Loucy (cell line): ENCODE measurements around the gene CCDC81.

Experiments used
- H2AFZ ChIP-seq: fragments of 200-600 bp; sonication (generic); 2 replicates; pipeline ENCODE4 v1.6.0; 2016; ENCODE audit warnings: antibody characterized with exemption, mild to moderate bottlenecking, low read length, moderate library complexity
- H3F3A ChIP-seq: fragments of 200-600 bp; 2 replicates; pipeline ENCODE4 v1.6.0; 2016; ENCODE audit warnings: antibody characterized with exemption, low read depth, mild to moderate bottlenecking
- H3K27me3 ChIP-seq: fragments of 200-600 bp; sonication (generic); 2 replicates; pipeline ENCODE4 v1.6.1; 2014; ENCODE audit warnings: low read length, mild to moderate bottlenecking; ENCODE audit not compliant: insufficient read depth, poor library complexity, severe bottlenecking
- H3K36me3 ChIP-seq: fragments of 200-600 bp; sonication (generic); 2 replicates; pipeline ENCODE4 v1.6.1; 2016; ENCODE audit warnings: low read length; ENCODE audit not compliant: insufficient read depth
- H3K4me1 ChIP-seq: fragments of 200-600 bp; sonication (generic); 2 replicates; pipeline ENCODE4 v1.5.1; 2014; ENCODE audit warnings: low read length, mild to moderate bottlenecking; ENCODE audit not compliant: insufficient read depth, poor library complexity, severe bottlenecking
- H3K4me2 ChIP-seq: fragments of 200-600 bp; sonication (generic); 2 replicates; pipeline ENCODE4 v1.6.0; 2014; ENCODE audit warnings: antibody characterized with exemption, low read length, low read depth, mild to moderate bottlenecking; ENCODE audit not compliant: poor library complexity, severe bottlenecking
- H3K4me3 ChIP-seq: fragments of 200-600 bp; sonication (generic); 2 replicates; pipeline ENCODE4 v1.5.1; 2014; ENCODE audit warnings: low read length, mild to moderate bottlenecking, mixed read lengths; ENCODE audit not compliant: poor library complexity, severe bottlenecking
- H3K79me2 ChIP-seq: fragments of 200-600 bp; sonication (generic); 2 replicates; pipeline ENCODE4 v1.6.1; 2014; ENCODE audit warnings: low read length; ENCODE audit not compliant: insufficient read depth
- H3K9ac ChIP-seq: fragments of 200-600 bp; sonication (generic); 2 replicates; pipeline ENCODE4 v1.6.0; 2014; ENCODE audit warnings: mild to moderate bottlenecking, low read depth, low read length, moderate library complexity; ENCODE audit not compliant: poor library complexity, severe bottlenecking
- H3K9me2 ChIP-seq: fragments of 200-600 bp; sonication (generic); replicated peaks from 2 replicates; pipeline ENCODE4 v1.6.1; 2016; ENCODE audit warnings: low read depth, low read length, mixed read lengths
- H3K9me3 ChIP-seq: fragments of 200-600 bp; sonication (generic); 2 replicates; pipeline ENCODE4 v1.6.1; 2014; ENCODE audit warnings: mild to moderate bottlenecking, antibody characterized with exemption, low read length, low read depth; ENCODE audit not compliant: insufficient read depth
- H4K20me1 ChIP-seq: fragments of 200-600 bp; sonication (generic); 2 replicates; pipeline ENCODE4 v1.6.0; 2014; ENCODE audit warnings: antibody characterized with exemption, low read length, mild to moderate bottlenecking; ENCODE audit not compliant: insufficient read depth, poor library complexity, severe bottlenecking
- CTCF ChIP-seq: fragments of 200-600 bp; sonication (generic); conservative IDR thresholded peaks from 2 replicates; pipeline ENCODE4 v1.5.1; 2014; ENCODE audit warnings: mild to moderate bottlenecking, antibody characterized with exemption, low read length
- EZH2phosphoT487 ChIP-seq: fragments of 200-600 bp; IDR thresholded peaks from 2 replicates; pipeline ENCODE4 v1.6.1; 2018; ENCODE audit warnings: antibody characterized with exemption, mild to moderate bottlenecking, moderate library complexity, borderline replicate concordance

CCDC81 gene

GRCh38 chr11:86396396-86396795 is 21.7 kb downstream of the CCDC81 start:
- H4K20me1 ChIP-seq = no peaks in the 10 kb centered on the region
- H3K9ac ChIP-seq = no peak overlapping the region
- peaks cover 12% of the 10 kb centered on the region for H3K4me1 ChIP-seq
- no peak overlapping the region for H3K4me2 ChIP-seq
- no peaks in the 10 kb centered on the region for H3K36me3 ChIP-seq
- H2AFZ ChIP-seq = no peak overlapping the region
- H3F3A ChIP-seq = no peaks in the 10 kb centered on the region
- H3K4me3 ChIP-seq = no peak overlapping the region
- H3K27me3 ChIP-seq = no peaks in the 10 kb centered on the region
- H3K9me3 ChIP-seq = no peaks in the 10 kb centered on the region
- TF ChIP-seq EZH2phosphoT487 = no peak
- no peak for TF ChIP-seq CTCF
- H3K9me2 ChIP-seq = no peaks in the 10 kb centered on the region
- H3K79me2 ChIP-seq = no peaks in the 10 kb centered on the region

- TF ChIP-seq EZH2phosphoT487 (no peak), CTCF (no peak)
These were observed 22.7 kb downstream of the CCDC81 start for GRCh38 chr11:86397351-86397750.

GRCh38 chr11:86398106-86398505 is 23.4 kb downstream of the CCDC81 start:
- no peaks in the 10 kb centered on the region for H3K79me2 ChIP-seq
- H3K9me3 ChIP-seq = no peaks in the 10 kb centered on the region
- H3K4me2 ChIP-seq = peak overlapping the region; percentile 1
- TF ChIP-seq CTCF (no peak), EZH2phosphoT487 (no peak)
- no peak overlapping the region for H3K4me3 ChIP-seq
- no peaks in the 10 kb centered on the region for H4K20me1 ChIP-seq
- H3K9ac ChIP-seq = no peak overlapping the region
- H3K27me3 ChIP-seq = no peaks in the 10 kb centered on the region
- H3F3A ChIP-seq = no peaks in the 10 kb centered on the region
- H3K36me3 ChIP-seq = no peaks in the 10 kb centered on the region
- H3K9me2 ChIP-seq = no peaks in the 10 kb centered on the region
- H2AFZ ChIP-seq = peak overlapping the region; percentile 13; the same call in 1 of the 2 replicates
- peaks cover 12% of the 10 kb centered on the region for H3K4me1 ChIP-seq

More at GRCh38 chr11:86397351-86397750, 22.7 kb downstream of the CCDC81 start:
- Histone ChIP-seq H3K4me1 (peaks cover 12% of the 10 kb centered on the region), H3K27me3 (no peaks in the 10 kb centered on the region), H3F3A (no peaks in the 10 kb centered on the region), H3K9me3 (no peaks in the 10 kb centered on the region), H4K20me1 (no peaks in the 10 kb centered on the region), H2AFZ (no peak overlapping the region), H3K9me2 (no peaks in the 10 kb centered on the region), H3K4me2 (no peak overlapping the region), H3K9ac (no peak overlapping the region), H3K36me3 (no peaks in the 10 kb centered on the region), H3K79me2 (no peaks in the 10 kb centered on the region), H3K4me3 (no peak overlapping the region)
